Hippocampal formation (tissue), 2 donors: Measurements from ENCODE around the gene SCN9A.
A peak's percentile ranks its signal among the peaks of the same experiment; 100 is the strongest.
"Not testable (repeated sequence)": the region's sequence is repeated elsewhere in the genome, so short reads cannot be mapped to it uniquely, and the experiment has no call there.

Source experiments
- DNase-seq, 2 donors: peaks; one replicate each; lab custom pipeline; 2025; lab: John Stamatoyannopoulos, UW

Gene SCN9A

GRCh38 chr2:166375736-166376487 is at the start of gene SCN9A:
SCN9A (minus strand) TSS chr2:166375944; CDS start chr2:166311756, 64,188 bp downstream.
- peak; percentile 15 to 50 for DNase-seq

GRCh38 chr2:166424841-166425240 is 49.1 kb upstream of the SCN9A start:
- DNase-seq: no peak

- DNase-seq: no peak
These were observed 43.8 kb upstream of the SCN9A start for GRCh38 chr2:166419616-166419934.

- no peak for DNase-seq
These were observed 43.3 kb upstream of the SCN9A start for GRCh38 chr2:166418853-166419615.

- peak in 1 of 2 donors; percentile 11 for DNase-seq
These were observed 41.9 kb upstream of the SCN9A start for GRCh38 chr2:166417669-166418068.

- no peak for DNase-seq
These were observed 37.5 kb upstream of the SCN9A start for GRCh38 chr2:166413255-166413654.

GRCh38 chr2:166411473-166412230 is 35.9 kb upstream of the SCN9A start:
- DNase-seq: no peak

GRCh38 chr2:166410828-166411472 is 35.2 kb upstream of the SCN9A start:
- no peak for DNase-seq

GRCh38 chr2:166407746-166408145 is 32.0 kb upstream of the SCN9A start:
- DNase-seq: not testable (repeated sequence)

GRCh38 chr2:166406374-166406773 is 30.6 kb upstream of the SCN9A start:
- no peak for DNase-seq

- DNase-seq: no peak
These were observed 29.8 kb upstream of the SCN9A start for GRCh38 chr2:166405569-166405926.

- no peak for DNase-seq
These were observed 29.3 kb upstream of the SCN9A start for GRCh38 chr2:166404831-166405568.

- no peak for DNase-seq
These were observed 18.5 kb upstream of the SCN9A start for GRCh38 chr2:166394245-166394644.

GRCh38 chr2:166393008-166393407 is 17.3 kb upstream of the SCN9A start:
- no peak for DNase-seq

GRCh38 chr2:166388481-166389070 is 12.8 kb upstream of the SCN9A start:
- DNase-seq: no peak

- no peak for DNase-seq
These were observed 9.6 kb upstream of the SCN9A start for GRCh38 chr2:166385313-166385712.

GRCh38 chr2:166384774-166385173 is 9.0 kb upstream of the SCN9A start:
- peak in 1 of 2 donors; percentile 15 for DNase-seq

GRCh38 chr2:166382448-166382847 is 6.7 kb upstream of the SCN9A start:
- no peak for DNase-seq

GRCh38 chr2:166380615-166381014 is 4.9 kb upstream of the SCN9A start:
- no peak for DNase-seq

GRCh38 chr2:166376873-166377272 is 1.1 kb upstream of the SCN9A start:
- DNase-seq: no peak

GRCh38 chr2:166376488-166376828 is 714 bp upstream of the SCN9A start:
- DNase-seq: no peak
